HAP-1 (cell line): Measurements from ENCODE around the gene SP9.

ENCODE experiments used
- DNase-seq, 2 experiments: peaks; one replicate each; pipeline ENCODE4 v3.0.0-alpha.2; 2016 to 2020; ENCODE audit warnings: low spot score in 2 of 2
- H3K27me3 ChIP-seq: fragments of 250-450 bp; sonication (Bioruptor Pico); 2 replicates; pipeline ENCODE4 v1.5.1; 2020; ENCODE audit warnings: low read depth, mild to moderate bottlenecking, moderate library complexity
- H3K36me3 ChIP-seq: fragments of 250-450 bp; sonication (Bioruptor Pico); replicated peaks from 2 replicates; pipeline ENCODE4 v1.5.1; 2020; ENCODE audit warnings: mild to moderate bottlenecking
- H3K4me1 ChIP-seq: fragments of 250-450 bp; sonication (Bioruptor Pico); 2 replicates; pipeline ENCODE4 v1.5.1; 2020; ENCODE audit warnings: mild to moderate bottlenecking
- H3K4me3 ChIP-seq: fragments of 250-450 bp; sonication (Bioruptor Pico); 2 replicates; pipeline ENCODE4 v1.5.1; 2020; ENCODE audit warnings: mild to moderate bottlenecking, moderate library complexity
- H3K9me3 ChIP-seq: fragments of 250-450 bp; sonication (Bioruptor Pico); 2 replicates; pipeline ENCODE4 v1.5.1; 2020; ENCODE audit warnings: mild to moderate bottlenecking, moderate library complexity
- in situ Hi-C: fragments of 300-500 bp; cut with MboI; formaldehyde crosslinking; loops from 3 replicates; pipeline ENCODE4 v1.14.3; 2020; ENCODE audit warnings: low sequenced_read_pairs, inconsistent platforms, mixed read lengths

SP9 gene

DNA sequence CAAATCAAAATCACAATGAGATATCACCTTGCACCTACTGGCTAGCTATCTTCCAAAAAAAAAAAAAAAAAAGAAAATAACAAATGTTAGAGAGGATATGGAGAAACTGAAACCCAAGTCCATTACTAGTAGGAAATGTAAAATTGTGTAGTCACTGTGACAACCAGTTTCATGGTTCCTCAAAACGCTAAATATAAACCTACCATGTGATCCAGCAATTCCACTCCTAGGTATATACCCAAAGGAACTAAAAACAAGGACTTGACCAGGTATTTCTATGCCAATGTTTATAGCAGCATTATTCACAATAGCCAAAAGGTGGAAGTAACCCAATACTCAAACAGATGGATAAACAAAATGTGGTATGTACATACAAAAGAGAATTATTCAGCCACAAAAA is 49.0 kb downstream of the SP9 start:
- Histone ChIP-seq H3K27me3 (no peaks in the 10 kb centered on the region), H3K4me1 (no peaks in the 10 kb centered on the region), H3K4me3 (no peak overlapping the region), H3K9me3 (no peaks in the 10 kb centered on the region), H3K36me3 (peaks cover 11% of the 10 kb centered on the region)
- in situ Hi-C loops: no loop called here
- no peak for DNase-seq

DNA sequence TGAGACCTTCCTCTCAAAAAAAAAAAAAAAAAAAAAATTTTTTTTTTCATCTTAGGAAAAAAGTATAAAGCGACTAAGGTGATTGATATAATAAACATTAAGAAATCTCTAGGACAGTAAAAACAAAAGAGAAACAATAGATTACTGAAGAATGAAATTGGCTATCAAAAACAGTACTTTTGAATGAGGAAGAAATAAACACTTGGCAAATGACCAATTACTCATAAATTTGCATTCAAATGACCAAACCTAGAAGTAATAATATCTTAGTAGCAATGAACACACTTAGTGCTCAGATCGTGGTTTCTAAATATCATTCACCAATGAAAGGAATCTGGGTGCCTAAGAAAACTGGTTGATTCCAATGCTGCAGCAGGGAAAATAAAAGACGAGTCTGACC is 50.4 kb downstream of the SP9 start:
- Histone ChIP-seq H3K27me3 (no peaks in the 10 kb centered on the region), H3K9me3 (no peaks in the 10 kb centered on the region), H3K4me1 (no peaks in the 10 kb centered on the region), H3K4me3 (no peak overlapping the region), H3K36me3 (peaks cover 11% of the 10 kb centered on the region)
- DNase-seq: no peak
- in situ Hi-C loops: no loop called here
